ENCODE measurements around the gene APC2. TPM values are rescaled to one million over a fixed set of nuclear protein-coding genes. Genes with fewer than 3 reads are reported as not detected.

APC2 gene
- total RNA-seq, 1 donor from 2014 or later, result 1.3 TPM

DNA sequence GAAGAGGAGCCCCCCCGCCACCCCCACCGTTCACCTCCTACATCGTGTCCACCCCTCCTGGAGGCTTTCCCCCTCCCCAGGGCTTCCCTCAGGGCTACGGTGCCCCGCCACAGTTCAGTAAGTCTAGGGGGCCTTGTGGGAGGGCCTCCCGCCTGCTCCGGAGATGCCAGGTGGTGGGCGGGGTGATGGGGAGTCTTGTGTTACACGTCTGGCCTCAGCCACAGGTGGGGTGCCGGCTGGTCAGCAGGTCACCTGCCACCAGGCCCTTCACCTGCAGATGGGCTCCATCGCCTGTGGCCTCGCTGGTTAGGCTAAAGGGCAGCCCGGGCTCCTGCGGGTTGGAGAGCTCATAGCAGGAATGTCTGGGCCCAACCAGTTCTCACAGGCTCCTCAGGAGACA, 19.7 kb upstream of the APC2 start:
- H3K36me3 Mint-ChIP-seq, result peaks cover 4% of the 10 kb centered on the region
- no peak overlapping the region for H3K27ac Mint-ChIP-seq
- H4K20me1 ChIP-seq (ENCODE audit: low read depth), result peaks cover 74% of the 10 kb centered on the region
- no peak overlapping the region for H3K4me2 ChIP-seq
- peaks cover 7% of the 10 kb centered on the region for H3F3A ChIP-seq (ENCODE audit: low read depth)
- peaks cover 28% of the 10 kb centered on the region for H3K4me1 Mint-ChIP-seq
- H3K79me2 ChIP-seq (ENCODE audit: low read depth), result peaks cover 19% of the 10 kb centered on the region
- no peaks in the 10 kb centered on the region for H3K9me3 Mint-ChIP-seq
- H3K36me3 ChIP-seq, result no peaks in the 10 kb centered on the region
- no peak overlapping the region for H3K9ac ChIP-seq
- H2AFZ ChIP-seq (replicated peaks), result no peak overlapping the region
- H3K4me3 ChIP-seq, result no peak overlapping the region
- no peak for DNase-seq (ENCODE audit: low spot score)
- no peak for TF ChIP-seq EZH2 (IDR thresholded peaks at IDR 0.05)
- no peaks in the 10 kb centered on the region for H3K9me3 ChIP-seq (ENCODE audit: low read depth)
- H3K27me3 Mint-ChIP-seq (ENCODE audit: insufficient read depth, low read depth), result peaks cover 8% of the 10 kb centered on the region
- no peak overlapping the region for H3K27ac ChIP-seq
- H3K4me1 ChIP-seq, result peaks cover 12% of the 10 kb centered on the region
- H3K27me3 ChIP-seq, result no peaks in the 10 kb centered on the region
- no peak overlapping the region for H3K4me3 Mint-ChIP-seq

DNA sequence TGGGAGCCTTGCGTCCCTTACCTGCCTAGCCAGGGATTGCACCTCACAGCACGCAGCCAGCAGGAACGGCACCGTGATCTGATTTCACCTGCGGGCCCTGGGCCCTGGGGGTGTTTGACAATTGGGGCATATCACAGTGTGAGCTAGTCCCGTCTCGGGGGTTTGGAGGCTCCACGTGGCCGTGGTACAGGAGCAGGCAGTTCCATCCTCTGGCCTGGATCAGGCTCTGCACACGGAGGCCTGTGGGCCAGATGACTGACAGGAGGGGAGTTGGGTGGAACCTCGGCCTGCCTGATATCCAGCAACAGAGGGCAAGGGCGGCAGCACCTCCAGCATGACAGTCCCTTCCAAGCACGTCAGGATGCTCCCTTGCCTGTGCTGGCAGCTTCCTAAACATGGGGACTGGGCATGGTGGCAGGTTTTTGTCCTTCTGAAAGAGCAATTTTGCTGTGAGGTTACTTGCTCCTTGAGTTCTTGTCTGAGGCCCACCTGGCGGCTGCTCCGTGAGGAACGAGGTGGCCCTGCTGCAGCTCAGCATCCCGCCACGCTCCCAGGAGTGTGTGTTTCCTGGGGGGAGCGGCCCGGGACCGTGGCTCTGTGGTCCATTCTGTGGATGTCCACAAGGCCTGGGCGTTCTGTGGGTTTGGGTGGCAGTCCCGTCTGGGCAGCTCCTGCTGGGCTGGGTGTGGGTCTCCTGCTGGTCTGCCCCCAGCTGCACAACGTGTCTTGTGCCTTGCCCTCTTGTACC, 18.0 kb upstream of the APC2 start:
- Histone ChIP-seq H3K79me2 (ENCODE audit: low read depth) (peaks cover 3% of the 10 kb centered on the region), H3K4me3 (no peak overlapping the region), H3F3A (ENCODE audit: low read depth) (peaks cover 22% of the 10 kb centered on the region), H3K27ac (no peak overlapping the region), H3K4me1 (no peaks in the 10 kb centered on the region), H4K20me1 (ENCODE audit: low read depth) (peaks cover 69% of the 10 kb centered on the region), H3K9me3 (ENCODE audit: low read depth) (no peaks in the 10 kb centered on the region), H2AFZ (replicated peaks) (no peak overlapping the region), H3K36me3 (no peaks in the 10 kb centered on the region), H3K27me3 (no peaks in the 10 kb centered on the region), H3K9ac (no peak overlapping the region), H3K4me2 (no peak overlapping the region)
- H3K36me3 Mint-ChIP-seq, result peaks cover 10% of the 10 kb centered on the region
- H3K4me3 Mint-ChIP-seq, result no peak overlapping the region
- H3K4me1 Mint-ChIP-seq, result peaks cover 14% of the 10 kb centered on the region
- H3K27me3 Mint-ChIP-seq (ENCODE audit: insufficient read depth, low read depth), result peaks cover 5% of the 10 kb centered on the region
- no peak for DNase-seq (ENCODE audit: low spot score)
- H3K27ac Mint-ChIP-seq, result no peak overlapping the region
- H3K9me3 Mint-ChIP-seq, result no peaks in the 10 kb centered on the region
- TF ChIP-seq, protein P1, sequence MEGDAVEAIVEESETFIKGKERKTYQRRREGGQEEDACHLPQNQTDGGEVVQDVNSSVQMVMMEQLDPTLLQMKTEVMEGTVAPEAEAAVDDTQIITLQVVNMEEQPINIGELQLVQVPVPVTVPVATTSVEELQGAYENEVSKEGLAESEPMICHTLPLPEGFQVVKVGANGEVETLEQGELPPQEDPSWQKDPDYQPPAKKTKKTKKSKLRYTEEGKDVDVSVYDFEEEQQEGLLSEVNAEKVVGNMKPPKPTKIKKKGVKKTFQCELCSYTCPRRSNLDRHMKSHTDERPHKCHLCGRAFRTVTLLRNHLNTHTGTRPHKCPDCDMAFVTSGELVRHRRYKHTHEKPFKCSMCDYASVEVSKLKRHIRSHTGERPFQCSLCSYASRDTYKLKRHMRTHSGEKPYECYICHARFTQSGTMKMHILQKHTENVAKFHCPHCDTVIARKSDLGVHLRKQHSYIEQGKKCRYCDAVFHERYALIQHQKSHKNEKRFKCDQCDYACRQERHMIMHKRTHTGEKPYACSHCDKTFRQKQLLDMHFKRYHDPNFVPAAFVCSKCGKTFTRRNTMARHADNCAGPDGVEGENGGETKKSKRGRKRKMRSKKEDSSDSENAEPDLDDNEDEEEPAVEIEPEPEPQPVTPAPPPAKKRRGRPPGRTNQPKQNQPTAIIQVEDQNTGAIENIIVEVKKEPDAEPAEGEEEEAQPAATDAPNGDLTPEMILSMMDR (IDR thresholded peaks at IDR 0.05), result no peak
- TF ChIP-seq EZH2phosphoT487 (IDR thresholded peaks at IDR 0.05), result no peak
- no peak for TF ChIP-seq EZH2 (IDR thresholded peaks at IDR 0.05)

DNA sequence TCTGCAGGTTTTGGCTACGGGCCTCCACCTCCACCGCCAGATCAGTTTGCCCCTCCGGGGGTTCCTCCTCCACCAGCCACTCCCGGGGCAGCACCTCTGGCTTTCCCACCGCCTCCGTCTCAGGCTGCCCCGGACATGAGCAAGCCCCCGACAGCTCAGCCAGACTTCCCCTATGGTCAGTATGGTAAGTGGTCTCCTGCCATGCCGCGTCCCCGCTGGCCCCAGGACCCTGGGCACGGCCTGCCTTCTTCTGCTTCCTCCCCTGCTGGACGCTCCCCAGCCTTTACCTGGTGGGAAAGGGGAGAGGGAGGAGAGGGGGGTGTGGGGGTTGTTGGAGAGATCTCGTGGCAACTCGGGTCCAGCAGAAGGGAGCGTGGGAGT, 17.4 kb upstream of the APC2 start:
- peaks cover 5% of the 10 kb centered on the region for H3K27me3 Mint-ChIP-seq (ENCODE audit: insufficient read depth, low read depth)
- no peaks in the 10 kb centered on the region for H3K9me3 ChIP-seq (ENCODE audit: low read depth)
- TF ChIP-seq, protein P1 (IDR thresholded peaks at IDR 0.05), result no peak
- no peak for TF ChIP-seq EZH2phosphoT487 (IDR thresholded peaks at IDR 0.05)
- TF ChIP-seq EZH2 (IDR thresholded peaks at IDR 0.05), result no peak
- H3K4me1 Mint-ChIP-seq, result peaks cover 11% of the 10 kb centered on the region
- no peak overlapping the region for H3K4me3 ChIP-seq
- H3F3A ChIP-seq (ENCODE audit: low read depth), result peaks cover 28% of the 10 kb centered on the region
- peaks cover 63% of the 10 kb centered on the region for H4K20me1 ChIP-seq (ENCODE audit: low read depth)
- no peaks in the 10 kb centered on the region for H3K9me3 Mint-ChIP-seq
- no peak overlapping the region for H2AFZ ChIP-seq (replicated peaks)
- no peak overlapping the region for H3K4me2 ChIP-seq
- H3K27ac Mint-ChIP-seq, result no peak overlapping the region
- H3K4me1 ChIP-seq, result no peaks in the 10 kb centered on the region
- H3K36me3 ChIP-seq, result no peaks in the 10 kb centered on the region
- DNase-seq (ENCODE audit: low spot score), result no peak
- no peaks in the 10 kb centered on the region for H3K27me3 ChIP-seq
- H3K36me3 Mint-ChIP-seq, result peaks cover 10% of the 10 kb centered on the region
- H3K79me2 ChIP-seq (ENCODE audit: low read depth), result no peaks in the 10 kb centered on the region
- H3K9ac ChIP-seq, result no peak overlapping the region
- H3K4me3 Mint-ChIP-seq, result no peak overlapping the region
- H3K27ac ChIP-seq, result no peak overlapping the region
